Activated CD8-positive, alpha-beta memory T cell treated with anti-CD3 and anti-CD28 coated beads, Interleukin-2, amount 50 U/mL, for 1 hour (primary cell): ENCODE data around the gene SLC9B2.
A peak's percentile ranks its signal among the peaks of the same experiment; 100 is the strongest.

Experiments used
- DNase-seq: peaks from one replicate; pipeline ENCODE4 v3.0.0-alpha.2; 2020; ENCODE audit errors: extremely low read depth

SLC9B2 gene

GRCh38 chr4:103076747-103077347, at the start of gene SLC9B2:
Gene SLC9B2, minus strand, starts transcription at chr4:103076761. Its CDS starts 9,211 bp downstream, at chr4:103067550.
- no peak for DNase-seq

GRCh38 chr4:103126126-103126525, 49.6 kb upstream of the SLC9B2 start:
- no peak for DNase-seq

- DNase-seq: no peak
Observed at GRCh38 chr4:103123114-103123513, 46.6 kb upstream of the SLC9B2 start.

GRCh38 chr4:103118166-103118565, 41.6 kb upstream of the SLC9B2 start:
- DNase-seq: no peak

GRCh38 chr4:103111598-103111997, 35.0 kb upstream of the SLC9B2 start:
- no peak for DNase-seq

GRCh38 chr4:103108542-103108941, 32.0 kb upstream of the SLC9B2 start:
- no peak for DNase-seq

GRCh38 chr4:103105558-103106356, 29.2 kb upstream of the SLC9B2 start:
- no peak for DNase-seq

- DNase-seq: no peak
Observed at GRCh38 chr4:103104886-103105285, 28.3 kb upstream of the SLC9B2 start.

- DNase-seq: no peak
Observed at GRCh38 chr4:103100691-103101090, 24.1 kb upstream of the SLC9B2 start.

GRCh38 chr4:103099691-103100392, 23.3 kb upstream of the SLC9B2 start, which contains the start of gene BDH2:
Gene BDH2, minus strand, starts transcription at chr4:103099834. Its CDS starts 3,580 bp downstream, at chr4:103096254.
- DNase-seq: peak; percentile 31

GRCh38 chr4:103098756-103099440, 22.3 kb upstream of the SLC9B2 start:
- DNase-seq: no peak

GRCh38 chr4:103098341-103098740, 21.8 kb upstream of the SLC9B2 start:
- DNase-seq: no peak

- no peak for DNase-seq
Observed at GRCh38 chr4:103097112-103097511, 20.6 kb upstream of the SLC9B2 start.

GRCh38 chr4:103095080-103095479, 18.5 kb upstream of the SLC9B2 start:
- no peak for DNase-seq

- no peak for DNase-seq
Observed at GRCh38 chr4:103092245-103092644, 15.7 kb upstream of the SLC9B2 start.

- no peak for DNase-seq
Observed at GRCh38 chr4:103091601-103092223, 15.2 kb upstream of the SLC9B2 start.

- DNase-seq: no peak
Observed at GRCh38 chr4:103089481-103089880, 12.9 kb upstream of the SLC9B2 start.

GRCh38 chr4:103086551-103086950, 10.0 kb upstream of the SLC9B2 start:
- DNase-seq: no peak

- no peak for DNase-seq
Observed at GRCh38 chr4:103085555-103086196, 9.1 kb upstream of the SLC9B2 start.

GRCh38 chr4:103079621-103080020, 3.1 kb upstream of the SLC9B2 start:
- no peak for DNase-seq
